Loucy (cell line): Measurements from ENCODE around the gene KRTAP10-1.

Experiments used
- H2AFZ ChIP-seq: fragments of 200-600 bp; sonication (generic); 2 replicates; pipeline ENCODE4 v1.6.0; 2016; ENCODE audit warnings: antibody characterized with exemption, mild to moderate bottlenecking, low read length, moderate library complexity
- H3F3A ChIP-seq: fragments of 200-600 bp; 2 replicates; pipeline ENCODE4 v1.6.0; 2016; ENCODE audit warnings: antibody characterized with exemption, low read depth, mild to moderate bottlenecking
- H3K27me3 ChIP-seq: fragments of 200-600 bp; sonication (generic); 2 replicates; pipeline ENCODE4 v1.6.1; 2014; ENCODE audit warnings: low read length, mild to moderate bottlenecking; ENCODE audit not compliant: insufficient read depth, poor library complexity, severe bottlenecking
- H3K36me3 ChIP-seq: fragments of 200-600 bp; sonication (generic); 2 replicates; pipeline ENCODE4 v1.6.1; 2016; ENCODE audit warnings: low read length; ENCODE audit not compliant: insufficient read depth
- H3K4me1 ChIP-seq: fragments of 200-600 bp; sonication (generic); 2 replicates; pipeline ENCODE4 v1.5.1; 2014; ENCODE audit warnings: low read length, mild to moderate bottlenecking; ENCODE audit not compliant: insufficient read depth, poor library complexity, severe bottlenecking
- H3K4me2 ChIP-seq: fragments of 200-600 bp; sonication (generic); 2 replicates; pipeline ENCODE4 v1.6.0; 2014; ENCODE audit warnings: antibody characterized with exemption, low read length, low read depth, mild to moderate bottlenecking; ENCODE audit not compliant: poor library complexity, severe bottlenecking
- H3K4me3 ChIP-seq: fragments of 200-600 bp; sonication (generic); 2 replicates; pipeline ENCODE4 v1.5.1; 2014; ENCODE audit warnings: low read length, mild to moderate bottlenecking, mixed read lengths; ENCODE audit not compliant: poor library complexity, severe bottlenecking
- H3K79me2 ChIP-seq: fragments of 200-600 bp; sonication (generic); 2 replicates; pipeline ENCODE4 v1.6.1; 2014; ENCODE audit warnings: low read length; ENCODE audit not compliant: insufficient read depth
- H3K9ac ChIP-seq: fragments of 200-600 bp; sonication (generic); 2 replicates; pipeline ENCODE4 v1.6.0; 2014; ENCODE audit warnings: mild to moderate bottlenecking, low read depth, low read length, moderate library complexity; ENCODE audit not compliant: poor library complexity, severe bottlenecking
- H3K9me2 ChIP-seq: fragments of 200-600 bp; sonication (generic); replicated peaks from 2 replicates; pipeline ENCODE4 v1.6.1; 2016; ENCODE audit warnings: low read depth, low read length, mixed read lengths
- H3K9me3 ChIP-seq: fragments of 200-600 bp; sonication (generic); 2 replicates; pipeline ENCODE4 v1.6.1; 2014; ENCODE audit warnings: mild to moderate bottlenecking, antibody characterized with exemption, low read length, low read depth; ENCODE audit not compliant: insufficient read depth
- H4K20me1 ChIP-seq: fragments of 200-600 bp; sonication (generic); 2 replicates; pipeline ENCODE4 v1.6.0; 2014; ENCODE audit warnings: antibody characterized with exemption, low read length, mild to moderate bottlenecking; ENCODE audit not compliant: insufficient read depth, poor library complexity, severe bottlenecking
- CTCF ChIP-seq: fragments of 200-600 bp; sonication (generic); conservative IDR thresholded peaks from 2 replicates; pipeline ENCODE4 v1.5.1; 2014; ENCODE audit warnings: mild to moderate bottlenecking, antibody characterized with exemption, low read length
- EZH2phosphoT487 ChIP-seq: fragments of 200-600 bp; IDR thresholded peaks from 2 replicates; pipeline ENCODE4 v1.6.1; 2018; ENCODE audit warnings: antibody characterized with exemption, mild to moderate bottlenecking, moderate library complexity, borderline replicate concordance

The KRTAP10-1 gene

DNA sequence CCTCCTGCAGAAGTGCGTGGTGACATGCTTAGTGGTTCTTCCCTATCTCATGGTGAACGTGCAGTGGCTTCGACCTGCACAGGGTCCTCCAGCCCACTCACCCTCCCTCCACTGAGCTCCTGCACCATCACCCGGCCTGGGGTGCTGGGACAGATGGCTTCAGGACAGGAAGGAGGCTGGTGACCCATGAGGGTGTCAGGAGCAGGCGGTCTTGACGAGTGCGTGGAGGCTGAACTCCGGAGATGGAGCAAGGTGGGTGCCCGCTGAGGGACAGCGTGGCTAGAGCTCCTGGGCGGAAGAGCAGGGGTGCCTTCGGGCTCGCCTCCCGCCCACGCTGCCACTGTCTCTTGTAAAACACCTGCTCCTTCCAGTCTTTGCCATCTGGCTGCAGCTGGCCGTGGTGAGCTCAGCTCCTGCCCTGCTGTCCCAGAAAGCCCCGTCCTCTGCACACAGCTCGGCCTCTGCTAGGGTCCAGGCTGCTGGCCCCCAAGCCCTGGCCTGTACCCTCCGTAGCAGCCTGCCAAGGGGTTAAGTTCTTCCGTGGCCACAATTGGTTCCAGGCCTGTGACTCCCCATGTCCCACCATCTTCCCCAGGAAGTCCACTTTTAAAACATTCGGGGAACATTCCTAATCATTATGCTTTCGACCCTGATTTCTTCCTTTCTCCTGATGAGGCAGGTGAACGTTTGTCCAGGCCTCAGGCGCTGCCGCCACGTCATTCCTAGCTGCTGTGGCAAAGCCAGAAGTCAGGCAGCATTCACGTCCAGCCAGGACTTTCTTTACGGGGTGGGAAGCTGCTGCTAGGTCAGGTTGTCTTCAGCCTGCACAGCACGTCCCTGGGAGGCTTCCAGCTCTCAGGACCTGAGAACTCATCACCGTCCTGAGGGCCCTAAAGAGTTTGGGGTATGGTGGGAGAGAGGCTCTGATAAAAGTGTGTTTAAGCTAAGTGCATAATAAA is 8.1 kb downstream of the KRTAP10-1 start:
- Histone ChIP-seq H2AFZ (no peak overlapping the region), H3K4me3 (no peak overlapping the region), H3K9ac (no peak overlapping the region), H3K4me1 (no peaks in the 10 kb centered on the region), H3F3A (no peaks in the 10 kb centered on the region), H3K9me2 (no peaks in the 10 kb centered on the region), H3K9me3 (no peaks in the 10 kb centered on the region; the same call in 1 of the 2 replicates), H3K4me2 (no peak overlapping the region), H3K36me3 (no peaks in the 10 kb centered on the region), H4K20me1 (no peaks in the 10 kb centered on the region), H3K79me2 (no peaks in the 10 kb centered on the region), H3K27me3 (no peaks in the 10 kb centered on the region)
- TF ChIP-seq EZH2phosphoT487, result no peak
- no peak for TF ChIP-seq CTCF

DNA sequence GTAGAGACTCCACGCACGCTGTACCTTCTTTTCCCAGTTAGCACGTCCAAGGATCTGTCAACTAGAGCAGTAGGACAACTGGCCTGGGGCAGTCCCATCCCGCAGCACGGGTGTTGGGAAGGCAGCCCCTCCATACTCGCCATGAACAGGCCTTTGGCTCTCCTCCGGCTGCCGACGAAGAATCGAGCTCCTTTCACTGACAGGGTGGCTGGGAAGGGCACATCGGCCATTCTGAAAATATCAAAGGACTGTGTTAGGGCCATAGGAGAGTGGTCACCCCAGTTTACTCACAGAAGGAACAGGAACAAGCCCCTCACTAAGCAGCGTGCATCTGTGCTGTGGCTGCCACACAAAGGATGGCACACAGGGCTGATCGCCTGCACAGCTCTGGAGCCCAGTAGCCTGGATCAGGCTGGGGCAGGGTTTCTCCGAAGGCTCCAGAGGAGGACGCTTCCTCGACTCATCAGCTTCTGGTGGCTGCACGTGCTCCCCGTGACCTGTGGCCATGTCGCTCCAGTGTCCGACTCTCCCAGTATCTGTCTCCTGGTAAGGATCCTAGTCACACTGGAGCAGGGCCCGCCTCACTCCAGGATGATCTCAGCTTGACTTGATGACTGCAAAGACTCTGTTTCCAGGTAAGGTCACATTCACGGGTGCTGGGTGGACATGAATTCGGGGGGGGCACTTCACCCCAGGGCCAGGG is 8.9 kb downstream of the KRTAP10-1 start:
- Histone ChIP-seq H3K9ac (no peak overlapping the region), H2AFZ (no peak overlapping the region), H3K36me3 (no peaks in the 10 kb centered on the region), H3K9me3 (no peaks in the 10 kb centered on the region; the same call in 1 of the 2 replicates), H3F3A (no peaks in the 10 kb centered on the region), H3K4me1 (no peaks in the 10 kb centered on the region), H3K4me2 (no peak overlapping the region), H4K20me1 (no peaks in the 10 kb centered on the region), H3K79me2 (no peaks in the 10 kb centered on the region), H3K9me2 (no peaks in the 10 kb centered on the region), H3K4me3 (no peak overlapping the region), H3K27me3 (no peaks in the 10 kb centered on the region)
- no peak for TF ChIP-seq CTCF
- TF ChIP-seq EZH2phosphoT487, result no peak

- TF ChIP-seq EZH2phosphoT487, result no peak
- TF ChIP-seq CTCF, result no peak
- no peaks in the 10 kb centered on the region for H3K36me3 ChIP-seq
- H3K79me2 ChIP-seq, result no peaks in the 10 kb centered on the region
- H3K4me3 ChIP-seq, result no peak overlapping the region
- no peaks in the 10 kb centered on the region for H3F3A ChIP-seq
- no peaks in the 10 kb centered on the region for H3K4me1 ChIP-seq
- peaks cover 3% of the 10 kb centered on the region; the same call in 1 of the 2 replicates for H3K9me3 ChIP-seq
- no peaks in the 10 kb centered on the region for H3K27me3 ChIP-seq
- no peaks in the 10 kb centered on the region for H4K20me1 ChIP-seq
- no peaks in the 10 kb centered on the region for H3K9me2 ChIP-seq
- no peak overlapping the region for H2AFZ ChIP-seq
- H3K9ac ChIP-seq, result no peak overlapping the region
- H3K4me2 ChIP-seq, result no peak overlapping the region
Measured at GRCh38 chr21:44530221-44530902, 9.6 kb downstream of the KRTAP10-1 start.
